HG02759 (cell line): ENCODE data around the gene FZR1.
"Not testable (repeated sequence)": the region's sequence is repeated elsewhere in the genome, so short reads cannot be mapped to it uniquely, and the experiment has no call there.

Experiments
- ATAC-seq: cut with Tn5 transposase; IDR thresholded peaks from one replicate; pipeline ENCODE4 v1.9.1; 2021; ENCODE audit warnings: mild to moderate bottlenecking, moderate library complexity; ENCODE audit not compliant: unreplicated experiment

Gene FZR1

GRCh38 chr19:3544058-3544376 lies 37.9 kb downstream of the FZR1 start:
- ATAC-seq: no peak

DNA sequence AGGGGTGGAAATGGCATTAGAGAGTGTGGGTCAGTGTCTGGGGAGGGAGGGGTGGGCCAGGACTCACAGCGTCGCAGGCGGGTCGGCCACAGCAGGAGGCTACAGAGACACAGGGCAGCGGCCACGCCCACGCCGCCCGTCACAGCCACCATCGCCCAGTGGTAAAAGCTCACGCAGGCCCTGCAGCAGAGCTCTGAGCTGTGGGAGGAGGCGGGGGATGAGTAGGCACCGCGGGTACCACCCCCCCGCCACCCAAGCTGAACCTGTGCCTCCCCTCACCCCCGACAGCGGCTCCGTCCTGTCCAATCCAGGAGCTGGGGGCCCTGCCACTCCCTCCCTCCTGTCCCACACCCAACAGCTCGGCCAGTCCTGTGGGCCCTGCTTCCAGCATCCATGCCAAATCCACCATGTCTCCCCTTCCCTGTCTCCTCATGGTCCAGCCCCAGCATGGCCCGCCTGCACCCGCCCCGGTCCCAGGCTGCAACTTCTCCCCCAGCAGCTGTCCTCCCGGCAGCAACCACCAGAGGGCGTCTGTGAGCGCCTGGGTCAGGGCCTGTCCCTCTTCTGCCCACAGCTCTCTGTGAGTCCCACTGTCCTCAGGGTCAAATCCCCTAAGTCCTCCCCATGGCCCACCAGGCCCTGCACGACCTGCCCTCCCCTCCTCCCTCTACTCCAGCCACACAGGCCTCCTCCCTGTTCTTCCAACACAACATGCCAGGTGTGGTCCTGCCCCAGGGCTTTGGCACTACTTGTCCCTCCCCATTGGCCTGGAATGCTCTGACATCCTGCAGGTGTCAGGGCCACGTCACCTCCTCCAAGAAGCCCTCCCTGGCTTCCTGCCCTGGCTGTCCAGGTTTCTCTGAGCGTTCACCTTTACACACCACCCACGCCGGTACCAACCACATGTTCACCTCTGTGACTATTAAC lies 38.9 kb downstream of the FZR1 start:
- no peak for ATAC-seq

GRCh38 chr19:3545669-3546034 lies 39.5 kb downstream of the FZR1 start:
- ATAC-seq: no peak

- no peak for ATAC-seq
These were observed 40.0 kb downstream of the FZR1 start for GRCh38 chr19:3546119-3546518.

- ATAC-seq: no peak
These were observed 41.2 kb downstream of the FZR1 start for GRCh38 chr19:3547301-3547731.

DNA sequence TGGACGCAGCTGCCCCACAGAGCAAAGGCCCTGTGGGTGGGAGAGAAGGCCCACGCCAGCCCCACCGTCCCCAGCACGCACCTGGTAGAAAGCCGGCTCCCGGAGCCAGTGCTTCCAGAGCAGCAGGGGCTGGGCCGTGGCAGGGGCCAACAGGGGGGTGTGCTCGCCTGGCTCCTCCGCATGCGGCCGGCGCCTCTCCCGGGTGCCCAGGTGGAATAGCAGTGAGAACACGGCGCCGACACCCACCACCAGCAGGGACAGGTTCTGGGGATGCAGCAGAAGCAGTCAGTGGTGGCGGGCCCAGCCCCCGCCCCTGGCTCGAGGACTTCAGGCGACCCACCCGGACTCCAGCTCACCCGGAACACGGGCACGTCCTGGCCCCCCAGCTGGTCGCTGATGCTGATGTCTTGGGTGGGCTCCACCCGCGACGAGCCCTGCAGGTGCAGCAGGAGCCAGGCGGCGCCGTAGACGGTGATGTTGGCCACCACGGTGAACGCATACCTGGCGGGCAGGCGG lies 41.7 kb downstream of the FZR1 start:
- no peak for ATAC-seq

- ATAC-seq: no peak
These were observed 42.5 kb downstream of the FZR1 start for GRCh38 chr19:3548606-3549005.

GRCh38 chr19:3549816-3550215 lies 43.7 kb downstream of the FZR1 start:
- no peak for ATAC-seq

DNA sequence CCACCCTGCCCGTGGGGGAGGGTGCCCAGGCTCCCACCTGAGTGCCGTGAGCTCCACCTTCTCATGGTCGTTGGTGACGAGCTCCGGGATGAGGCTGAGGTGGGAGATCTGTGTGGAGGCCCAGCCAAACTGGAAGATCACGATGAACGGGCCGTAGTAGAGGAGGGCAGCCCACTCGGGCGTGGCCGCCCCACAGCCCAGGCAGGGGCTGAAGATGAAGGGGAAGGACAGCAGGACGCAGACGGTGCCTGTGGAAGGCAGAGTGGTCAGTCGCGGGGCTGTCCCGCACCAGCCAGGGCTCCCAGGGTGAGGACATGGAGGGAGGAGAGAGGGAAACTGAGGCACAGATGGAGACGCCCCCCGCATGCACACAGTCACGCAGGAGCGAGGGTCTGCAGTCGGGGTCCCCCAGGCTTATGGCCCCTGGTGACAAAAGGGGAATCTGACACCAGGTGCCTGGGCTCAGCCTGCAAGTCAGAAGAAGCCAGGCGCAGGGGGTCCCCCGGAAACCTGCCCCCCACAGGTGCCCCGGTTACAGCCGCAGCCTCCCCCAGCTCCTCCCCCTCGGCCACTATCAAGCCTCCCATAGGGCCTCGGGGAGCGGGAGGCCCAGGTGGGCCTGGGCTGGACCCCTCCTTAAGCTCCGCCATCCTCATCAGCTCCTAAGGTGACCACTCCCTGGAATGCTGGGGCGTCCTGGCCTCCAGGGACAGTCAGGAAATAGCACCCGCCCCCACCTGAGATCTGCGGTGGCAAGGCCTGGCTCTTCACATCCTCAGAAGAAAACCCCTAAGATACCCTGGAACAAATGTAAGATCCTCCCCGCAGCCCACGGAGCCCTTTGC lies 45.1 kb downstream of the FZR1 start:
- no peak for ATAC-seq

DNA sequence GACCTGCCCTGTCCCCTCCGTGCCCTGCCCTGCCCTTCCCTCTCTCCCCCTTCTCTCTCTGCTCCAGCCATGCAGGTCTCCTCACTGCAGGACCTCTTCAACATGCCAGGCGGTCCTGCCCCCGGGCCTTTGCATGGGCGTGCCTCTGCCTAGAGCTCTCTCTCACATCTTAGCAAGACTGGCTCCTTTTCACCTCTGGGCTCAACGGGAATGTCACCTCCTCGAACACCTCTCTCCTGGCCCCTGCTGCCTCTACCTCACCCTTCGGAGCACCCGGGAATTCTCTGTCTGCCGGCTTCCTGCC lies 45.6 kb downstream of the FZR1 start:
- no peak for ATAC-seq

DNA sequence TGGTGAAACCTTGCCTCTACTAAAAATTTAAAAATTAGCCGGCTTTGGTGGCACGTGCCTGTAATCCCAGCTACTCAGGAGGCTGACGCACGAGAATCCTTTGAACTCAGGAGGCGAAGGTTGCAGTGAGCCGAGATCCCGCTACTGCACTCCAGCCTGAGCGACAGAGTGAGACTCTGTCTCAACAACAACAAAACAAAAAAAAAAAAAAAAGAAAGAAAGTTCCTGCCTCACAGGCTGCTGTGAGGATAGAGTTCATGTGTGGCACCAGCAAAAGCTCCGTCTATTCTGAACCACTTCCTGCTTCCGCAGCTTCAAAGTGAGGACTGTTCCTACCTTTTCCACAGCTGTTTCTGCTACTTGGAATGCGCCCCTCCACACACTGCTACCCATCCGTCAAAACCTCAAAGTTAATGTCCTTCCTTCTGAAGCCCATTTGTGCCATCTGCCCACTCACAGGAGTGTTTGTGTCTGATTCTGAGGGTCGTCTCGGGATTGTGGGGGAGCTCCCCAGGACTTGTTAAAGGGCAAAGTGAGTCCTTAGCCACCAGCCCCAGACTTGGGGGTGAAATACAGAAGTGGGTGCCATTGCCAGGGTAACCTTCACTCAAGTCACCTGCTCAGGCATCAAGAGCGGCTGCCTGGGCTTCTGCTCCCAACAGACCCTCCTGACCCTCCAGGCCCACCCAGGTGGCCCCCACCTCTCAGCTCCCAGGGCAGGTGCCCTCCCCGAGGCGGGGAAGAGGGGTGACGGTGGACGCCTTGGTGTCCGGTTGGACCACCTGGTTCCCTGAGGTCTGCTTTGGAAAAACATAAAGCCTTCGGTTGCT lies 48.4 kb downstream of the FZR1 start:
- no peak for ATAC-seq

GRCh38 chr19:3555653-3556422 lies 49.7 kb downstream of the FZR1 start:
- ATAC-seq: no peak

DNA sequence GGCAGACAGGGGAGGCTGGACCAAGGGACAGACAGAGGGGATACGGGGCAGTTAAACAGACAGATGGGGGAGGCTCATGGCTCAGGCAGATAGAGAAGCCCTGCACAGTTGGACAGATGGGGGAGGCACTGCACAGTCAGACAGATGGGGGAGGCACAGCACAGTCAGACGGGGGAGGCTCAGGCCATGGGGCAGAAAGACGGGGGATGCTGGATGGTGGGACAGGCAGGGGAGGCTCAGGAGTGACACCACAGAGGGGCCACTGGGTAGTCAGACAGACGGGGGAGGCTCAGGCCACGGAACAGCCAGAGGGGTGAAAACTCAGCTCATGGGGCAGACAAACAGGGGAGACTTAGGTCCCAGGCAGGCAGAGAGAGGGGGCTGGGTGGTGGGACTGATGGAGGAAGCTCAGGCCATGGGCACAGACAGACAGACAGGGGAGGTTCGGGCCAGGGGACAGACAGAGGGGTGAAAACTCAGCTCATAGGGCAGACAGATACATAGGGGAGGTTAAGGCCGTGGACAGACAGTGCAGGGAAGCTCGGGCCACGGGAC lies 50.4 kb downstream of the FZR1 start:
- ATAC-seq: no peak

GRCh38 chr19:3556978-3557460 lies 50.9 kb downstream of the FZR1 start:
- peak; percentile 18 for ATAC-seq

- peak; percentile 90 for ATAC-seq
These were observed 51.5 kb downstream of the FZR1 start, which contains the start of gene MFSD12 for GRCh38 chr19:3557461-3558248. TSS of gene MFSD12 (minus strand) at chr19:3557586. CDS start at chr19:3557403, 183 bp downstream.

GRCh38 chr19:3563709-3564524 lies 57.8 kb downstream of the FZR1 start:
- no peak for ATAC-seq

DNA sequence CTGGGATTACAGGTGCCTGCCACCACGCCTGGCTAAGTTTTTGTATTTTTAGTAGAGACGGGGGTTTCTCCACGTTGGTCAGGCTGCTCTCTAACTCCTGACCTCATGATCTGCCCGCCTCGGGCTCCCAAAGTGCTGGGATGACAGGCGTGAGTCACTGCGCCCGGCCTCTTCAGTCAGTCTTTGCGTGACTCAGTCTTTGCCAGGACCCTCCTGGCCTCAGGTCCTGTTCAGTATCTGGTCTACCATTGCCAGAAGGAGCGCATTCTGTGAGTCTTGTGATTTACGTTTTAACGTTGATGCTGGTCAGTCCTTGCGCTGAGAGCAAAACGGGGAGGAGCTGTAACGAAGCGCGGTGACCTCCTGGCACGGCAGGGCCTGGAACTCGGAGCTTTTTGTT lies 59.0 kb downstream of the FZR1 start:
- ATAC-seq: no peak

- ATAC-seq: not testable (repeated sequence)
These were observed 63.9 kb downstream of the FZR1 start for GRCh38 chr19:3570042-3570441.
